Breast epithelium (tissue), 4 donors: ENCODE results near the gene PPP2R3B. TPM values are rescaled to one million over a fixed set of nuclear protein-coding genes. Genes with fewer than 3 reads are reported as not detected.
"Not testable (repeated sequence)": the region's sequence is repeated elsewhere in the genome, so short reads cannot be mapped to it uniquely, and the experiment has no call there.

ENCODE experiments used
- DNase-seq, 2 donors: peaks; one replicate each; pipeline ENCODE4 v3.0.0-alpha.2; 2019; ENCODE audit warnings: low spot score in 2 of 2
- H3K27ac ChIP-seq, 2 donors: fragments of 200-600 bp; sonication (generic) in 1 of 2; one replicate each; pipeline ENCODE4 v1.5.1; 2016 to 2019; ENCODE audit warnings: mild to moderate bottlenecking in 1 of 2
- H3K27me3 ChIP-seq, 2 donors: fragments of 200-600 bp; sonication (generic) in 1 of 2; one replicate each; pipeline versions ENCODE4 v1.5.1 to v1.6.0; 2017 to 2019; ENCODE audit warnings: control low read depth in 1 of 2, mild to moderate bottlenecking in 1 of 2
- H3K36me3 ChIP-seq: fragments of 200-600 bp; one replicate; pipeline ENCODE4 v1.5.1; 2019
- H3K4me1 ChIP-seq, 2 donors: fragments of 200-600 bp; sonication (generic); one replicate each; pipeline ENCODE4 v1.5.1; 2016 to 2019; ENCODE audit warnings: control low read depth in 1 of 2
- H3K4me3 ChIP-seq, 3 donors: fragments of 200-600 bp; sonication (generic); 1 replicate in 2 of 3; 2 replicates in 1 of 3; pipeline ENCODE4 v1.5.1; 2016 to 2019; ENCODE audit warnings: mild to moderate bottlenecking in 3 of 3, moderate library complexity in 2 of 3
- H3K9me3 ChIP-seq, 2 donors: fragments of 200-600 bp; sonication (generic) in 1 of 2; one replicate each; pipeline ENCODE4 v1.5.1; 2016 to 2019; ENCODE audit warnings: control low read depth in 1 of 2
- POLR2A ChIP-seq: fragments of 450-650 bp; IDR thresholded peaks from one replicate; pipeline ENCODE4 v1.6.1; 2016; ENCODE audit warnings: antibody characterized with exemption, mild to moderate bottlenecking, moderate library complexity
- POLR2AphosphoS5 ChIP-seq, 3 donors: sonication (generic); formaldehyde crosslinking; IDR thresholded peaks; one replicate each; pipeline ENCODE4 v1.6.1; 2017; ENCODE audit warnings: antibody characterized with exemption in 3 of 3
- intact Hi-C: fragments of 100-400 bp; cut with DNase I; formaldehyde crosslinking; loops from one replicate; pipeline ENCODE4 v1.15.1; 2023; ENCODE audit warnings: low total_unique reads
- total RNA-seq, 3 donors: library from RNA; depleted of rRNA; stranded (reverse); fragments of >200 nt; gene quantifications; one replicate each; pipeline ENCODE4 v1.1.0, GENCODE V29; 2016
- TF ChIP-seq, protein P1 (sequence below), 3 donors: fragments of 450-650 bp; IDR thresholded peaks; one replicate each; pipeline ENCODE4 v1.5.1; 2016 to 2017; ENCODE audit warnings: antibody characterized with exemption in 3 of 3, mild to moderate bottlenecking in 3 of 3, moderate library complexity in 3 of 3

Gene PPP2R3B
- total RNA-seq, 3 donors from 2014 or later: 10.4 to 23.3 (median 23.1) TPM

DNA sequence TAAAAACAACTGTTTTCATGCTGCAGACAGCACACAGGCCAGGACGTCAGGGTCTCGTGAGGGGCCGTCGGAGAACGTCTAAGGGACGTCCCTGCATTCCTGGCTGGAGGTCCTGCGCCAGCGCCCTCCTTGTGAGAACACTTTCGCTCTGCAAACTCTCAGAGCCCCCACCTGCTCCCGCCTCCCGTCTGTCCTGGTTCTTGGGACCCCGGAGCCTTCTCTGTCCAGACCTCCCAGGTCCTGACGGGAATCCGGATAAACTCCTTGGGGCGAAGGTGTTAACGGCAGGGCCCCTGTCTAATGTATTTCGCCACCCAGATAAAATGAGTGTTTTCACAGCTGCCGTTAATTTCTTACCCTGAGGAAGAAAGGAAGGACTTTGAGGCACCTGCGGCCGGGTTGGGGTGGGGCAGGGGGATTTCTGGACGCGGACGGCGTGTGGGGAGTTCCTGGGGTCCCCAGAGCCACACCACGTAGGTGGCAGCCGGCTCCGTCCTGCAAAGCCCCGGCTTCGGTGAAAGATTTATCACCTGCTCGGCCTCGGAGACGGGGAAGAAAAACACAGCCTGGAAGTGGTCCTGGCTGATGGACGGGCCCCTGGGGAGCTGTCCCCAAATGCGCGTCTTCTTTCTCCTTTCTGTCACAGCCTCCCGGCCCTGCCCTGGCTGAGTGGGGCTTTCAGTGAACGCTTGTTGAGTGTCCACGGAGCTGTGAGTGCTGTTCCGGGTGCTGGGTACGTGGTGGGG, 35.1 kb upstream of the PPP2R3B start:
- no peaks in the 10 kb centered on the region for H3K4me1 ChIP-seq
- H3K36me3 ChIP-seq: no peaks in the 10 kb centered on the region
- DNase-seq: no peak
- TF ChIP-seq POLR2A: no peak
- TF ChIP-seq, protein P1, sequence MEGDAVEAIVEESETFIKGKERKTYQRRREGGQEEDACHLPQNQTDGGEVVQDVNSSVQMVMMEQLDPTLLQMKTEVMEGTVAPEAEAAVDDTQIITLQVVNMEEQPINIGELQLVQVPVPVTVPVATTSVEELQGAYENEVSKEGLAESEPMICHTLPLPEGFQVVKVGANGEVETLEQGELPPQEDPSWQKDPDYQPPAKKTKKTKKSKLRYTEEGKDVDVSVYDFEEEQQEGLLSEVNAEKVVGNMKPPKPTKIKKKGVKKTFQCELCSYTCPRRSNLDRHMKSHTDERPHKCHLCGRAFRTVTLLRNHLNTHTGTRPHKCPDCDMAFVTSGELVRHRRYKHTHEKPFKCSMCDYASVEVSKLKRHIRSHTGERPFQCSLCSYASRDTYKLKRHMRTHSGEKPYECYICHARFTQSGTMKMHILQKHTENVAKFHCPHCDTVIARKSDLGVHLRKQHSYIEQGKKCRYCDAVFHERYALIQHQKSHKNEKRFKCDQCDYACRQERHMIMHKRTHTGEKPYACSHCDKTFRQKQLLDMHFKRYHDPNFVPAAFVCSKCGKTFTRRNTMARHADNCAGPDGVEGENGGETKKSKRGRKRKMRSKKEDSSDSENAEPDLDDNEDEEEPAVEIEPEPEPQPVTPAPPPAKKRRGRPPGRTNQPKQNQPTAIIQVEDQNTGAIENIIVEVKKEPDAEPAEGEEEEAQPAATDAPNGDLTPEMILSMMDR (IDR thresholded peaks at IDR 0.05): no peak
- no peak for TF ChIP-seq POLR2AphosphoS5 (IDR thresholded peaks at IDR 0.05)
- intact Hi-C loops: no loop called here
- H3K4me3 ChIP-seq: no peak overlapping the region
- peaks cover 0 to 20% of the 10 kb centered on the region in 2 donors for H3K27me3 ChIP-seq
- no peak overlapping the region for H3K27ac ChIP-seq
- peaks cover 0 to 5% of the 10 kb centered on the region in 2 donors for H3K9me3 ChIP-seq

DNA sequence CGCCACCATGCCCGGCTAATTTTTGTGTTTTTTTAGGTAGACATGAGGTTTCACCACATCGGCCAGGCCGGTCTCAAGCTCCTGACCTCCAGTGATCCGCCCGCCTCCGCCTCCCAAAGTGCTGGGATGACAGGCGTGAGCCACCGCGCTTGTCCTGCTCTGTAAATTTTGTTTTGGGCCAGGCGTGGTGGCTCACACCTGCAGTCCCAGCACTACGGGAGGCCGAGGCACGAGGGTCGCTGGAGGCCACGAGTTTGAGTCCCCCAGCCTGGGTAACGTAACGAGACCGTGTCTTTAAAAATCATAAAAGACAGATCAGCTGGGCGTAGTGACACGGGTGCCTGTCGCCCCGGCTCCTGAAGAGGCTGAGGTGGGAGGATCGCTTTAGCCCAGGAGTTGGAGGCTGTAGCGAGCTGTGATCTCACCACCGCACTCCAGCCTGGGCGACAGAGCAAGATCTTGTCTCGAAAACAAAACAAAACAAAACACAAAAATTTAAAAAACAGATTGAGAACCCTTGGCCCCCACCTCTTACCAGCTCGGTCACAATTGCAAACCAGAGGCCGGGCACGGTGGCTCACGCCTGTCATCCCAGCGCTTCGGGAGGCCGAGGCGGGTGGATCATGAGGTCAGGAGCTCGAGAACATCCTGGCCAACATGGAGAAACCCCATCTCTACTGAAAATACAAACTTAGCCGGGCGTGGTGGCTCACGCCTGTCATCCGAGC, 34.0 kb upstream of the PPP2R3B start:
- Histone ChIP-seq H3K36me3 (no peaks in the 10 kb centered on the region), H3K4me3 (no peak overlapping the region), H3K27ac (no peak overlapping the region), H3K9me3 (peaks cover 0 to 5% of the 10 kb centered on the region in 2 donors), H3K4me1 (no peaks in the 10 kb centered on the region), H3K27me3 (peaks cover 0 to 11% of the 10 kb centered on the region in 2 donors)
- intact Hi-C loops: no loop called here
- DNase-seq: no peak
- TF ChIP-seq POLR2A: no peak
- TF ChIP-seq POLR2AphosphoS5 (IDR thresholded peaks at IDR 0.05): no peak
- TF ChIP-seq, protein P1 (IDR thresholded peaks at IDR 0.05): no peak

DNA sequence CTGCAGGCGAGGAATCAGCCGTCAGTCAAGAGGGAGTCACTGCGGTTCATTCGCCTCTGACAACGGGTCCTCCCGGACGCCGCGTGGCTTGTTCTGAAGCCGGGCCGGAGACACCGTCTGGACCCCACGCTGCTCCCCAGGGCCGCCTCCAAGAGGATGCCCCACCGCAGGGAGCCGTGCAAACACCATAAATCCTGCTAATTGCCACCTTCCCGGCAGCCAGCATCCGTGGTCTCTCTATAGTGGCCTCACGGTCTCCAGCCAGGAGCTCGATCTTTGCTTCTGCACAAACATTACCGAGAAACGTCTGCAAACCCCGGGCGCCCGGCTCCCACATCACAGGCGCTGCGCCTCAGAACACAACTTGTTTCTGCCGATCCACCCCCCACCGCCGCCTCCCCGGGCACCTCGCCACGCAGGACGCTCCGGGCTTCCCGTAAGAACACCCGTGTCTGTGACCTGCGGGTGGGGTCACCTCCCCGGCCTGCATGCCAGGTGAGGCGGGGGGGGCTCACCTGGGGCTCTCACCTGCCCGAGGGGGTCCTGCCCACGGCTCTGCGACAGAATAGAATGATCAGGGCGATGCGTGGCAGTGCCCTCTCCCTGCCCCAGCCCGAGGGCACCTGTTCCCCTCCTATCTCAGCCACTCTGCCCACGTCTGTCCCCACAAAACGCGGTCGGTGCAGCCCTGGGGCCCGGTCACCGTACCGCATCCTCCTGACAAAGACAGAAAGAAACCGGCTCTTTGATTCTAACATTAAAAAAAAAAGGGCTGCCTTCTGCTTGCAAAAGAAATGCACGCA, 32.4 kb upstream of the PPP2R3B start:
- no peaks in the 10 kb centered on the region for H3K36me3 ChIP-seq
- H3K27ac ChIP-seq: no peak overlapping the region
- DNase-seq: no peak
- no peaks in the 10 kb centered on the region for H3K4me1 ChIP-seq
- intact Hi-C loops: no loop called here
- TF ChIP-seq POLR2AphosphoS5 (IDR thresholded peaks at IDR 0.05): no peak
- TF ChIP-seq, protein P1 (IDR thresholded peaks at IDR 0.05): no peak
- TF ChIP-seq POLR2A: no peak
- peaks cover 0 to 7% of the 10 kb centered on the region in 2 donors for H3K27me3 ChIP-seq
- no peak overlapping the region for H3K4me3 ChIP-seq
- peaks cover 0 to 5% of the 10 kb centered on the region in 2 donors for H3K9me3 ChIP-seq

DNA sequence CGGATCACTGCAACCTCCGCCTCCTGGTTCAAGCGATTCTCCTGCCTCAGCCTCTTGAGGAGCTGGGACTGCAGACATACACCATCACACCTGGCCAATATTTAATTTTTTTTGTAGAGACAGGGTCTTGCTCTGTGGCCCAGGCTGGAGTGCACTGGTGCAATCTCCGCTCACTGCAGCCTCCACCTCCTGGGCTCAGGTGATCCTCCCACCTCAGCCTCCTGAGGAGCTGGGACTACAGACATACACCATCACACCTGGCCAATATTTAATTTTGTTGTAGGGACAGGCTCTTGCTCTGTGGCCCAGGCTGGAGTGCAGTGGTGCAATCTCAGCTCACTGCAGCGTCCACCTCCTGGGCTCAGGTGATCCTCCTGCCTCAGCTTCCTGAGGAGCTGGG, 28.8 kb upstream of the PPP2R3B start:
- H3K4me3 ChIP-seq, H3K27me3 ChIP-seq, H3K27ac ChIP-seq, DNase-seq, H3K36me3 ChIP-seq, H3K9me3 ChIP-seq, intact Hi-C loops, H3K4me1 ChIP-seq: not testable (repeated sequence)

DNA sequence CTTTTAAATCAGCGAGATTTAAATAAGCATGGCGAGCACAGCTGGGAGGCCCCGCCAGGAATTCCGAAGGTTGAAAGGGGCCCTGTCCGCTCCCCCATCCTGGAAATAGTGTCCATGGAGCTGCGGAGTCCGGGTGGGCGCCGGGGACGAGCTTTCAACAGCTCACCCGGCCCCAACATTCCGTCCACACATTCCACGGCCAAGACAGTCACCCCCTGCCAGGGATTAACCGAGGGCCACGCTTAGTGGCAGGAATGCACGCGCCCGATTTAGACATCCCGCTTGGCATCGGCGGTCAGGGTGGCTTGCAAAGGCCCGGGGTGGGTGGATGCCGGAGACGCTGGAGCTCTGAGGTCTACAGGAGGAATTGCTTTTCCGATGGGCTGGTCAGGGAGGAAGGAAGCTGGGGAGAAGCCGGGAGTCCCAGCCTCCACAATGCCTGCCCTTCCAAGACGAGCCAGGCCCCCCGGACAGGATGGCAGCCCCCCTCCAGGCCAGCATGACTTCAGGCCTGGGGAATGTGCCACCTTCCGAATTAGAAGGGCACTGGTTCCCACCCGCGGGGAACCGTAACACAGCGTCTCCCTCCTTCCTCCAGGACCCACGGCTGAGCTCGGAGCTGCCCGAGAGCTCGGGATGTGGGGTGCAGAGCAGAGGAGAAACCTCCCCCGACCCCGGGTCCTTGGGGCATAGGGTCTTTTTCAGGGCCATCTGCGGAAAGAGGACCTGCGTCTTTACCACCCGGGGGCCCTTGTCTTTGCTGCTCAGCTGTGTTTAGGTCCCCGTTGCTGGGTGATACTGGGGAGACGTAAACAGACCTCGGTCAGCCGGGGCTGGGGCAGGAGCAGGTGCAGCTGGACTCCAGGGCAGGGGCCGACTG, 26.9 kb upstream of the PPP2R3B start:
- intact Hi-C loops: no loop called here

More for the DNA sequence above, 26.9 kb upstream of the PPP2R3B start:
- H3K36me3 ChIP-seq: no peaks in the 10 kb centered on the region
- peaks cover 0 to 7% of the 10 kb centered on the region in 2 donors for H3K27me3 ChIP-seq
- TF ChIP-seq POLR2A: no peak
- TF ChIP-seq, protein P1 (IDR thresholded peaks at IDR 0.05): no peak
- no peak for TF ChIP-seq POLR2AphosphoS5 (IDR thresholded peaks at IDR 0.05)
- no peak for DNase-seq
- no peaks in the 10 kb centered on the region for H3K4me1 ChIP-seq
- H3K27ac ChIP-seq: no peak overlapping the region
- peak overlapping the region in 2 of 3 donors; percentile 11 to 18 for H3K4me3 ChIP-seq
- H3K9me3 ChIP-seq: no peaks in the 10 kb centered on the region
